NCI-H1105 treated with DMSO at 0.1 percent for 48 hours (cell line): ENCODE measurements around the gene MALT1.
"Not testable (repeated sequence)": the region's sequence is repeated elsewhere in the genome, so short reads cannot be mapped to it uniquely, and the experiment has no call there.

Experiments used
- DNase-seq: peaks from one replicate; lab custom pipeline; 2025; lab: John Stamatoyannopoulos, UW

Gene MALT1

GRCh38 chr18:58671111-58671631 lies at the start of gene MALT1:
Gene MALT1, plus strand, starts transcription at chr18:58671465. Its CDS starts 179 bp downstream, at chr18:58671644.
- peak; percentile 87 for DNase-seq

- DNase-seq, result no peak
Observed at GRCh38 chr18:58624011-58624410, 47.3 kb upstream of the MALT1 start.

GRCh38 chr18:58625839-58626238 lies 45.4 kb upstream of the MALT1 start:
- DNase-seq, result no peak

- DNase-seq, result no peak
Observed at GRCh38 chr18:58630071-58630470, 41.2 kb upstream of the MALT1 start.

- no peak for DNase-seq
Observed at GRCh38 chr18:58631301-58631700, 40.0 kb upstream of the MALT1 start.

- no peak for DNase-seq
Observed at GRCh38 chr18:58632552-58632951, 38.7 kb upstream of the MALT1 start.

GRCh38 chr18:58633874-58634273 lies 37.4 kb upstream of the MALT1 start:
- no peak for DNase-seq

GRCh38 chr18:58635891-58636290 lies 35.4 kb upstream of the MALT1 start:
- DNase-seq, result no peak

GRCh38 chr18:58637197-58637596 lies 34.1 kb upstream of the MALT1 start:
- DNase-seq, result no peak

GRCh38 chr18:58637946-58638345 lies 33.3 kb upstream of the MALT1 start:
- no peak for DNase-seq

- no peak for DNase-seq
Observed at GRCh38 chr18:58638441-58638840, 32.8 kb upstream of the MALT1 start.

- no peak for DNase-seq
Observed at GRCh38 chr18:58639237-58639636, 32.0 kb upstream of the MALT1 start.

- DNase-seq, result no peak
Observed at GRCh38 chr18:58639751-58640427, 31.4 kb upstream of the MALT1 start.

- no peak for DNase-seq
Observed at GRCh38 chr18:58640428-58640805, 30.8 kb upstream of the MALT1 start.

- no peak for DNase-seq
Observed at GRCh38 chr18:58640891-58641610, 30.2 kb upstream of the MALT1 start.

GRCh38 chr18:58643557-58643956 lies 27.7 kb upstream of the MALT1 start:
- not testable (repeated sequence) for DNase-seq

- no peak for DNase-seq
Observed at GRCh38 chr18:58645398-58645797, 25.9 kb upstream of the MALT1 start.

- DNase-seq, result no peak
Observed at GRCh38 chr18:58646334-58646862, 24.9 kb upstream of the MALT1 start.

GRCh38 chr18:58649966-58650816 lies 21.1 kb upstream of the MALT1 start:
- DNase-seq, result no peak

GRCh38 chr18:58650830-58651229 lies 20.4 kb upstream of the MALT1 start:
- not testable (repeated sequence) for DNase-seq

GRCh38 chr18:58653144-58653722 lies 18.0 kb upstream of the MALT1 start:
- not testable (repeated sequence) for DNase-seq
